Liver (tissue), 9 donors: ENCODE data around the gene MGAT4A. TPM values are rescaled to one million over a fixed set of nuclear protein-coding genes. Genes with fewer than 3 reads are reported as not detected.

Source experiments
- DNase-seq: peaks from one replicate; pipeline ENCODE4 v3.0.0-alpha.2; 2017; ENCODE audit warnings: low spot score
- H3K27ac ChIP-seq, 2 donors: one replicate each; pipeline ENCODE4 v1.7.0; 2013; ENCODE audit warnings: inconsistent platforms in 2 of 2, low read length in 2 of 2, control low read depth in 1 of 2, low read depth in 1 of 2, mild to moderate bottlenecking in 1 of 2
- H3K27me3 ChIP-seq, 4 donors: one replicate each; pipeline versions ENCODE4 v1.6.1 to v1.7.0; 2013; ENCODE audit warnings: low read length in 3 of 4, inconsistent platforms in 1 of 4, mild to moderate bottlenecking in 1 of 4, moderate library complexity in 1 of 4; ENCODE audit not compliant: control insufficient read depth in 4 of 4, insufficient read depth in 4 of 4
- H3K36me3 ChIP-seq, 4 donors: one replicate each; pipeline versions ENCODE4 v1.6.1 to v1.7.0; 2013; ENCODE audit warnings: low read length in 3 of 4, mild to moderate bottlenecking in 3 of 4, low read depth in 1 of 4, moderate library complexity in 1 of 4; ENCODE audit not compliant: control insufficient read depth in 4 of 4, insufficient read depth in 3 of 4
- H3K4me1 ChIP-seq, 4 donors: one replicate each; pipeline versions ENCODE4 v1.6.1 to v1.7.0; 2013; ENCODE audit warnings: low read length in 3 of 4, mild to moderate bottlenecking in 3 of 4, moderate library complexity in 1 of 4; ENCODE audit not compliant: control insufficient read depth in 4 of 4, insufficient read depth in 4 of 4
- H3K4me3 ChIP-seq, 3 donors: one replicate each; pipeline versions ENCODE4 v1.6.1 to v1.7.0; 2013; ENCODE audit warnings: low read length in 3 of 3, control low read depth in 1 of 3, low read depth in 1 of 3, mild to moderate bottlenecking in 1 of 3
- H3K9ac ChIP-seq, 2 donors: one replicate each; pipeline ENCODE4 v1.7.0; 2013; ENCODE audit warnings: low read length in 2 of 2, mild to moderate bottlenecking in 2 of 2, moderate library complexity in 2 of 2, control low read depth in 1 of 2, low read depth in 1 of 2
- H3K9me3 ChIP-seq, 4 donors: one replicate each; pipeline versions ENCODE4 v1.6.1 to v1.7.0; 2013; ENCODE audit warnings: low read length in 3 of 4; ENCODE audit not compliant: control insufficient read depth in 4 of 4
- EGR1 ChIP-seq, 2 donors: IDR thresholded peaks; 2 replicates each; pipeline ENCODE4 v1.6.1; 2016 to 2018; ENCODE audit warnings: antibody characterized with exemption in 2 of 2, low read depth in 2 of 2
- FOXA1 ChIP-seq: IDR thresholded peaks from 2 replicates; pipeline ENCODE4 v1.6.1; 2016; ENCODE audit warnings: antibody characterized with exemption
- FOXA2 ChIP-seq: IDR thresholded peaks from 2 replicates; pipeline ENCODE4 v1.6.1; 2016; ENCODE audit warnings: antibody characterized with exemption
- GABPA ChIP-seq, 2 donors: IDR thresholded peaks in 1 of 2; conservative IDR thresholded peaks in 1 of 2; 2 replicates each; pipeline ENCODE4 v1.6.1; 2016; ENCODE audit warnings: antibody characterized with exemption in 2 of 2, mild to moderate bottlenecking in 1 of 2, moderate library complexity in 1 of 2
- HNF4A ChIP-seq, 2 donors: conservative IDR thresholded peaks; 2 replicates each; pipeline ENCODE4 v1.6.1; 2016; ENCODE audit warnings: antibody characterized with exemption in 2 of 2, mild to moderate bottlenecking in 2 of 2
- HNF4G ChIP-seq: IDR thresholded peaks from 2 replicates; pipeline ENCODE4 v1.6.1; 2016; ENCODE audit warnings: antibody characterized with exemption
- JUND ChIP-seq, 2 donors: IDR thresholded peaks; 2 replicates each; pipeline ENCODE4 v1.6.1; 2016; ENCODE audit warnings: antibody characterized with exemption in 2 of 2
- NR2F2 ChIP-seq: IDR thresholded peaks from 2 replicates; pipeline ENCODE4 v1.6.1; 2016; ENCODE audit warnings: antibody characterized with exemption
- RAD21 ChIP-seq, 2 donors: IDR thresholded peaks; 2 replicates each; pipeline ENCODE4 v1.6.1; 2016; ENCODE audit warnings: antibody characterized with exemption in 2 of 2, mild to moderate bottlenecking in 2 of 2
- RXRA ChIP-seq, 2 donors: IDR thresholded peaks; 2 replicates each; pipeline ENCODE4 v1.6.1; 2017 to 2018; ENCODE audit warnings: antibody characterized with exemption in 2 of 2, mild to moderate bottlenecking in 1 of 2
- SP1 ChIP-seq: IDR thresholded peaks from 2 replicates; pipeline ENCODE4 v1.6.1; 2018; ENCODE audit warnings: antibody characterized with exemption, mild to moderate bottlenecking
- TAF1 ChIP-seq: conservative IDR thresholded peaks from 2 replicates; pipeline ENCODE4 v1.6.1; 2016; ENCODE audit warnings: antibody characterized with exemption, mild to moderate bottlenecking
- YY1 ChIP-seq: IDR thresholded peaks from 2 replicates; pipeline ENCODE4 v1.6.1; 2016; ENCODE audit warnings: antibody characterized with exemption, mild to moderate bottlenecking
- WGBS: extraction: QIAGEN DNeasy Blood & Tissue Kit; methylation state at CpG from one replicate; pipeline ENCODE4 v1.1.7; 2013; 5-methylcytosine and 5-hydroxymethylcytosine counted together
- polyA plus RNA-seq, 2 donors: library from polyadenylated mRNA; stranded (reverse) in 1 of 2; unstranded in 1 of 2; fragments of 200-250 nt in 1 of 2; fragments of >200 nt in 1 of 2; fragmentation: Nextera tagmentation in 1 of 2; extraction: Ambion mirVana in 1 of 2; gene quantifications; one replicate each; pipeline versions ENCODE4 v1.2.1 to v1.2.3, GENCODE V29; 2013 to 2015
- total RNA-seq, 2 donors: library from RNA; depleted of rRNA; stranded (reverse); fragments of >200 nt; gene quantifications; one replicate each; pipeline ENCODE4 v1.2.3, GENCODE V29; 2014
- TF ChIP-seq, protein P1 (sequence below): IDR thresholded peaks from 2 replicates; pipeline ENCODE4 v1.6.1; 2016; ENCODE audit warnings: antibody characterized with exemption
- TF ChIP-seq, protein P2 (sequence below): fragments of 150-350 bp; IDR thresholded peaks from 2 replicates; pipeline ENCODE4 v1.5.1; 2017; ENCODE audit warnings: improper control_type of control experiment, low read depth, low read length; ENCODE audit not compliant: missing input control
- TF ChIP-seq, protein P3 (sequence below): IDR thresholded peaks from 2 replicates; pipeline ENCODE4 v1.6.1; 2016; ENCODE audit warnings: antibody characterized with exemption
- TF ChIP-seq, protein P4 (sequence below): IDR thresholded peaks from 2 replicates; pipeline ENCODE4 v1.6.1; 2016; ENCODE audit warnings: antibody characterized with exemption, mild to moderate bottlenecking
- TF ChIP-seq, protein P5 (sequence below): IDR thresholded peaks from 2 replicates; pipeline ENCODE4 v1.6.1; 2016; ENCODE audit warnings: antibody characterized with exemption
- donor health status: healthy.
- donor health status: healthy.
- donor health status: healthy.
- donor health status: healthy.
- donor health status: healthy.

Gene MGAT4A
- total and polyA plus RNA-seq, 4 donors: 2.7 to 17.3 (median 5.4) TPM

DNA sequence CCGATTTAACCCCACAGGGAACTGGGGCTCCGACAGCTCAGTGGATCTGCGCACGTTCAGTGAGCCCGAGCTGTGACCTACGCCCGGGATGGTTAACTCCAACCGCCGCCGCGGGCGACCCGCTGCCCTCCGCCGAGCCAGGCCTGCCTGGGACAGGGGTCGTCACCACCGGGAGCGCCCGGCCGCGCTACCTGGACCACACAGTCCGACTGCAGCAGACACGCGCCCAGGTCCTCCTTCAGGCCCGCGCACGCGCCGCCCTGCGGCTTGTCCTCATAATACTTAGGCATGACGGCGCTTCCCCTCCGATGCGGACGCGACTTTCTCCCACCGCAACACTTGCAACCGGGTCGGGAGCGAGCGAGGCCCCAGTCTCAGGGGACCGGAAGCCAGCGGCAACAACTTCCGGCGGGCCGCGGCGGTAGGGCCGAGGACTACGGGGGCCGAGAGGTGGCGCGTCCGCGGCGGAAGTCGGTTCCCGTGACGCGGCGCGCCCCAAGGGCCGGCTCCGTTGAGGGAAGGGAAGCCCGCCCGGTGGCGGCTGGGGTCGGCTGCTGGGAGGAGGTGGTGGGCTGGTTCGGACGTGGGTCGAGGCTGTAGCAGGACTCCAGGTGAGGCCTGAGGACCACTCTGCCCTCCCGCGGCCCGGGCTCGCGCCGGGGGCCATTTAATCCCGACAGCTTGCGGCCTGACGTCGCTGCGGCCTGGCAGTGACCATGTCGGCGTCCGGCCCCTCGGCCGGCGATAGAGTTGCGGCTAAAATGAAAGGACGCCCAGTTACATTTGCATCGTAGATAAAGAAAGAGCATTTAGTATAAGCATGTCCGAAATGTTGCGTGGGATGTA, 122.6 kb downstream of the MGAT4A start, which contains the start of the genes COA5 and UNC50:
TSS of gene COA5 (minus strand) at position 397 of the 846 bp plus-strand sequence. CDS start at position 290, 107 bp downstream.
TSS of gene UNC50 (plus strand) at position 474 of the 846 bp plus-strand sequence. CDS start 1,171 bp downstream, outside the sequence.
- peak within 1 kb of the TSS; percentile 85 to 96 for H3K27ac ChIP-seq
- no peaks in the 10 kb centered on the region for H3K27me3 ChIP-seq
- WGBS: under 1% methylated on average over 93 of the region's 93 CpGs
- H3K4me3 ChIP-seq: peak within 1 kb of the TSS; percentile 70 to 97 (median 82)
- peak within 1 kb of the TSS; percentile 94 to 97 for H3K9ac ChIP-seq
- TF ChIP-seq JUND (IDR thresholded peaks at IDR 0.05): no peak
- TF ChIP-seq EGR1 (IDR thresholded peaks at IDR 0.05; ENCODE audit: low read depth in 2 of 2): no peak
- TF ChIP-seq YY1: peak; percentile 80
- TF ChIP-seq GABPA (IDR thresholded peaks at IDR 0.05 in 1 of 2, conservative IDR thresholded peaks at IDR 0.05 in 1 of 2): peak; percentile 87 to 98
- TF ChIP-seq HNF4A (conservative IDR thresholded peaks at IDR 0.05): no peak
- peak in 1 of 2 donors; percentile 25 for TF ChIP-seq RAD21 (IDR thresholded peaks at IDR 0.05)
- TF ChIP-seq, protein P1, sequence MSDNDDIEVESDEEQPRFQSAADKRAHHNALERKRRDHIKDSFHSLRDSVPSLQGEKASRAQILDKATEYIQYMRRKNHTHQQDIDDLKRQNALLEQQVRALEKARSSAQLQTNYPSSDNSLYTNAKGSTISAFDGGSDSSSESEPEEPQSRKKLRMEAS: no peak
- no peak for TF ChIP-seq HNF4G
- no peak for TF ChIP-seq FOXA2
- TF ChIP-seq, protein P2, sequence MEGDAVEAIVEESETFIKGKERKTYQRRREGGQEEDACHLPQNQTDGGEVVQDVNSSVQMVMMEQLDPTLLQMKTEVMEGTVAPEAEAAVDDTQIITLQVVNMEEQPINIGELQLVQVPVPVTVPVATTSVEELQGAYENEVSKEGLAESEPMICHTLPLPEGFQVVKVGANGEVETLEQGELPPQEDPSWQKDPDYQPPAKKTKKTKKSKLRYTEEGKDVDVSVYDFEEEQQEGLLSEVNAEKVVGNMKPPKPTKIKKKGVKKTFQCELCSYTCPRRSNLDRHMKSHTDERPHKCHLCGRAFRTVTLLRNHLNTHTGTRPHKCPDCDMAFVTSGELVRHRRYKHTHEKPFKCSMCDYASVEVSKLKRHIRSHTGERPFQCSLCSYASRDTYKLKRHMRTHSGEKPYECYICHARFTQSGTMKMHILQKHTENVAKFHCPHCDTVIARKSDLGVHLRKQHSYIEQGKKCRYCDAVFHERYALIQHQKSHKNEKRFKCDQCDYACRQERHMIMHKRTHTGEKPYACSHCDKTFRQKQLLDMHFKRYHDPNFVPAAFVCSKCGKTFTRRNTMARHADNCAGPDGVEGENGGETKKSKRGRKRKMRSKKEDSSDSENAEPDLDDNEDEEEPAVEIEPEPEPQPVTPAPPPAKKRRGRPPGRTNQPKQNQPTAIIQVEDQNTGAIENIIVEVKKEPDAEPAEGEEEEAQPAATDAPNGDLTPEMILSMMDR: no peak
- no peak for TF ChIP-seq TAF1
- no peak for TF ChIP-seq NR2F2
- no peak for TF ChIP-seq SP1
- TF ChIP-seq, protein P3, sequence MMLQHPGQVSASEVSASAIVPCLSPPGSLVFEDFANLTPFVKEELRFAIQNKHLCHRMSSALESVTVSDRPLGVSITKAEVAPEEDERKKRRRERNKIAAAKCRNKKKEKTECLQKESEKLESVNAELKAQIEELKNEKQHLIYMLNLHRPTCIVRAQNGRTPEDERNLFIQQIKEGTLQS: no peak
- TF ChIP-seq RXRA (IDR thresholded peaks at IDR 0.05): no peak
- TF ChIP-seq, protein P4, sequence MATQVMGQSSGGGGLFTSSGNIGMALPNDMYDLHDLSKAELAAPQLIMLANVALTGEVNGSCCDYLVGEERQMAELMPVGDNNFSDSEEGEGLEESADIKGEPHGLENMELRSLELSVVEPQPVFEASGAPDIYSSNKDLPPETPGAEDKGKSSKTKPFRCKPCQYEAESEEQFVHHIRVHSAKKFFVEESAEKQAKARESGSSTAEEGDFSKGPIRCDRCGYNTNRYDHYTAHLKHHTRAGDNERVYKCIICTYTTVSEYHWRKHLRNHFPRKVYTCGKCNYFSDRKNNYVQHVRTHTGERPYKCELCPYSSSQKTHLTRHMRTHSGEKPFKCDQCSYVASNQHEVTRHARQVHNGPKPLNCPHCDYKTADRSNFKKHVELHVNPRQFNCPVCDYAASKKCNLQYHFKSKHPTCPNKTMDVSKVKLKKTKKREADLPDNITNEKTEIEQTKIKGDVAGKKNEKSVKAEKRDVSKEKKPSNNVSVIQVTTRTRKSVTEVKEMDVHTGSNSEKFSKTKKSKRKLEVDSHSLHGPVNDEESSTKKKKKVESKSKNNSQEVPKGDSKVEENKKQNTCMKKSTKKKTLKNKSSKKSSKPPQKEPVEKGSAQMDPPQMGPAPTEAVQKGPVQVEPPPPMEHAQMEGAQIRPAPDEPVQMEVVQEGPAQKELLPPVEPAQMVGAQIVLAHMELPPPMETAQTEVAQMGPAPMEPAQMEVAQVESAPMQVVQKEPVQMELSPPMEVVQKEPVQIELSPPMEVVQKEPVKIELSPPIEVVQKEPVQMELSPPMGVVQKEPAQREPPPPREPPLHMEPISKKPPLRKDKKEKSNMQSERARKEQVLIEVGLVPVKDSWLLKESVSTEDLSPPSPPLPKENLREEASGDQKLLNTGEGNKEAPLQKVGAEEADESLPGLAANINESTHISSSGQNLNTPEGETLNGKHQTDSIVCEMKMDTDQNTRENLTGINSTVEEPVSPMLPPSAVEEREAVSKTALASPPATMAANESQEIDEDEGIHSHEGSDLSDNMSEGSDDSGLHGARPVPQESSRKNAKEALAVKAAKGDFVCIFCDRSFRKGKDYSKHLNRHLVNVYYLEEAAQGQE: no peak
- TF ChIP-seq, protein P5, sequence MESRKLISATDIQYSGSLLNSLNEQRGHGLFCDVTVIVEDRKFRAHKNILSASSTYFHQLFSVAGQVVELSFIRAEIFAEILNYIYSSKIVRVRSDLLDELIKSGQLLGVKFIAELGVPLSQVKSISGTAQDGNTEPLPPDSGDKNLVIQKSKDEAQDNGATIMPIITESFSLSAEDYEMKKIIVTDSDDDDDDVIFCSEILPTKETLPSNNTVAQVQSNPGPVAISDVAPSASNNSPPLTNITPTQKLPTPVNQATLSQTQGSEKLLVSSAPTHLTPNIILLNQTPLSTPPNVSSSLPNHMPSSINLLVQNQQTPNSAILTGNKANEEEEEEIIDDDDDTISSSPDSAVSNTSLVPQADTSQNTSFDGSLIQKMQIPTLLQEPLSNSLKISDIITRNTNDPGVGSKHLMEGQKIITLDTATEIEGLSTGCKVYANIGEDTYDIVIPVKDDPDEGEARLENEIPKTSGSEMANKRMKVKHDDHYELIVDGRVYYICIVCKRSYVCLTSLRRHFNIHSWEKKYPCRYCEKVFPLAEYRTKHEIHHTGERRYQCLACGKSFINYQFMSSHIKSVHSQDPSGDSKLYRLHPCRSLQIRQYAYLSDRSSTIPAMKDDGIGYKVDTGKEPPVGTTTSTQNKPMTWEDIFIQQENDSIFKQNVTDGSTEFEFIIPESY: peak; percentile 25
- no peak for TF ChIP-seq FOXA1
- H3K9me3 ChIP-seq: no peaks in the 10 kb centered on the region
- peak; percentile 88 for DNase-seq
- H3K36me3 ChIP-seq: peaks cover 2 to 22% (median 16%) of the 10 kb centered on the region in 4 donors
- peaks cover 16 to 44% (median 34%) of the 10 kb centered on the region in 4 donors for H3K4me1 ChIP-seq
